HEK293 (cell line): Measurements from ENCODE around the gene DNMT3A.

Experiments used
- CTCF ChIA-PET: fragments of 350-600 bp; formaldehyde crosslinking; extraction: SDS; loops from one replicate; lab custom pipeline; 2021; ENCODE audit warnings: antibody characterized with exemption; lab: Yijun Ruan, JAX
- POLR2A ChIA-PET: fragments of 300-600 bp; formaldehyde crosslinking; extraction: SDS; loops from one replicate; lab custom pipeline; 2020; ENCODE audit warnings: antibody characterized with exemption, inconsistent platforms; lab: Yijun Ruan, JAX
- H3K27ac ChIP-seq: fragments of 200-500 bp; sonication (Bioruptor generic); 2 replicates; pipeline ENCODE4 v1.5.1; 2014; ENCODE audit warnings: low read depth, low read length, control low read depth, inconsistent platforms; ENCODE audit errors: extremely low read depth
- H3K36me3 ChIP-seq, 2 experiments: fragments of 200-500 bp in 1 of 2; sonication (Bioruptor generic) in 1 of 2; 1 replicate in 1 of 2; 2 replicates in 1 of 2; pipeline ENCODE4 v1.5.1; 2014 to 2017; ENCODE audit warnings: inconsistent platforms in 2 of 2, low read length in 2 of 2; ENCODE audit not compliant: control insufficient read depth in 2 of 2, insufficient read depth in 1 of 2
- H3K4me1 ChIP-seq: fragments of 200-500 bp; sonication (Bioruptor generic); 2 replicates; pipeline ENCODE4 v1.5.1; 2014; ENCODE audit warnings: mild to moderate bottlenecking, low read length, inconsistent platforms; ENCODE audit not compliant: control insufficient read depth, insufficient read depth
- H3K4me3 ChIP-seq: 2 replicates; pipeline ENCODE4 v1.5.1; 2011; ENCODE audit warnings: low read depth, mild to moderate bottlenecking, control low read depth, low read length, moderate library complexity
- H3K9me3 ChIP-seq: fragments of 200-500 bp; sonication (Bioruptor generic); 2 replicates; pipeline ENCODE4 v1.5.1; 2014; ENCODE audit warnings: low read depth, low read length, inconsistent platforms; ENCODE audit not compliant: control insufficient read depth, insufficient read depth
- EGR2 ChIP-seq: fragments of 450-650 bp; formaldehyde crosslinking; IDR thresholded peaks from 2 replicates; pipeline ENCODE4 v1.5.1; 2016; ENCODE audit warnings: low read depth, missing biosample characterization, missing genetic modification characterization
- GFI1B ChIP-seq: fragments of 450-650 bp; formaldehyde crosslinking; IDR thresholded peaks from 2 replicates; pipeline ENCODE4 v1.5.1; 2016; ENCODE audit warnings: missing biosample characterization, missing genetic modification characterization
- KLF8 ChIP-seq: fragments of 450-650 bp; formaldehyde crosslinking; IDR thresholded peaks from 2 replicates; pipeline ENCODE4 v1.5.1; 2016; ENCODE audit warnings: missing biosample characterization, missing genetic modification characterization
- PATZ1 ChIP-seq: fragments of 450-650 bp; formaldehyde crosslinking; IDR thresholded peaks from 2 replicates; pipeline ENCODE4 v1.5.1; 2016; ENCODE audit warnings: missing biosample characterization, missing genetic modification characterization
- ZBTB10 ChIP-seq: fragments of 450-650 bp; formaldehyde crosslinking; IDR thresholded peaks from 2 replicates; pipeline ENCODE4 v1.5.1; 2016; ENCODE audit warnings: missing biosample characterization, missing genetic modification characterization
- ZBTB48 ChIP-seq: fragments of 450-650 bp; formaldehyde crosslinking; IDR thresholded peaks from 2 replicates; pipeline ENCODE4 v1.5.1; 2016; ENCODE audit warnings: missing biosample characterization, missing genetic modification characterization
- ZFHX2 ChIP-seq: fragments of 450-650 bp; formaldehyde crosslinking; conservative IDR thresholded peaks from 2 replicates; pipeline ENCODE4 v1.5.1; 2016; ENCODE audit warnings: missing biosample characterization, missing genetic modification characterization
- ZIC2 ChIP-seq: fragments of 450-650 bp; formaldehyde crosslinking; IDR thresholded peaks from 2 replicates; pipeline ENCODE4 v1.5.1; 2016; ENCODE audit warnings: missing biosample characterization, missing genetic modification characterization
- ZNF138 ChIP-seq: fragments of 450-650 bp; formaldehyde crosslinking; IDR thresholded peaks from 2 replicates; pipeline ENCODE4 v1.5.1; 2016; ENCODE audit warnings: missing biosample characterization, missing genetic modification characterization, borderline replicate concordance
- ZNF214 ChIP-seq: fragments of 450-650 bp; formaldehyde crosslinking; IDR thresholded peaks from 2 replicates; pipeline ENCODE4 v1.5.1; 2017; ENCODE audit warnings: missing biosample characterization, mild to moderate bottlenecking, missing genetic modification characterization, borderline replicate concordance
- ZNF239 ChIP-seq: fragments of 450-650 bp; formaldehyde crosslinking; IDR thresholded peaks from 2 replicates; pipeline ENCODE4 v1.5.1; 2016; ENCODE audit warnings: missing biosample characterization, missing genetic modification characterization
- ZNF280C ChIP-seq: fragments of 450-650 bp; formaldehyde crosslinking; IDR thresholded peaks from 2 replicates; pipeline ENCODE4 v1.5.1; 2016; ENCODE audit warnings: missing biosample characterization, missing genetic modification characterization
- ZNF341 ChIP-seq: fragments of 450-650 bp; formaldehyde crosslinking; IDR thresholded peaks from 2 replicates; pipeline ENCODE4; 2016; ENCODE audit warnings: low read depth, missing biosample characterization, missing genetic modification characterization
- ZNF350 ChIP-seq: fragments of 450-650 bp; formaldehyde crosslinking; IDR thresholded peaks from 2 replicates; pipeline ENCODE4 v1.5.0; 2017; ENCODE audit warnings: missing biosample characterization, mild to moderate bottlenecking, missing genetic modification characterization
- ZNF423 ChIP-seq: fragments of 450-650 bp; formaldehyde crosslinking; IDR thresholded peaks from 2 replicates; pipeline ENCODE4 v1.5.1; 2016; ENCODE audit warnings: missing biosample characterization, missing genetic modification characterization
- ZNF513 ChIP-seq: fragments of 450-650 bp; IDR thresholded peaks from 2 replicates; pipeline ENCODE4 v1.5.1; 2018; ENCODE audit warnings: missing biosample characterization, missing genetic modification characterization
- ZNF548 ChIP-seq: fragments of 450-650 bp; formaldehyde crosslinking; IDR thresholded peaks from 2 replicates; pipeline ENCODE4 v1.5.1; 2016; ENCODE audit warnings: missing biosample characterization, missing genetic modification characterization
- ZNF555 ChIP-seq: fragments of 450-650 bp; formaldehyde crosslinking; conservative IDR thresholded peaks from 2 replicates; pipeline ENCODE4 v1.5.1; 2017; ENCODE audit warnings: missing biosample characterization, mild to moderate bottlenecking, missing genetic modification characterization, inconsistent platforms
- ZNF623 ChIP-seq: fragments of 450-650 bp; formaldehyde crosslinking; IDR thresholded peaks from 2 replicates; pipeline ENCODE4 v1.5.1; 2016; ENCODE audit warnings: missing biosample characterization, missing genetic modification characterization
- ZNF624 ChIP-seq: fragments of 450-650 bp; formaldehyde crosslinking; IDR thresholded peaks from 2 replicates; pipeline ENCODE4 v1.5.1; 2017; ENCODE audit warnings: missing biosample characterization, missing genetic modification characterization
- ZNF645 ChIP-seq: fragments of 450-650 bp; formaldehyde crosslinking; IDR thresholded peaks from 2 replicates; pipeline ENCODE4; 2016; ENCODE audit warnings: missing biosample characterization, missing genetic modification characterization
- ZNF654 ChIP-seq: fragments of 450-650 bp; formaldehyde crosslinking; IDR thresholded peaks from 2 replicates; pipeline ENCODE4 v1.5.1; 2016; ENCODE audit warnings: low read depth, missing biosample characterization, missing genetic modification characterization
- ZNF707 ChIP-seq: fragments of 450-650 bp; formaldehyde crosslinking; IDR thresholded peaks from 2 replicates; pipeline ENCODE4 v1.5.1; 2016; ENCODE audit warnings: missing biosample characterization, missing genetic modification characterization
- ZNF792 ChIP-seq: fragments of 450-650 bp; formaldehyde crosslinking; IDR thresholded peaks from 2 replicates; pipeline ENCODE4 v1.5.1; 2016; ENCODE audit warnings: missing biosample characterization, missing genetic modification characterization

Gene DNMT3A

GRCh38 chr2:25373269-25373981, 31.7 kb upstream of the DNMT3A start:
- Histone ChIP-seq H3K27ac (no peak overlapping the region), H3K4me3 (no peak overlapping the region), H3K4me1 (peaks cover 5% of the 10 kb centered on the region), H3K9me3 (no peaks in the 10 kb centered on the region), H3K36me3 (no peaks in the 10 kb centered on the region)
- TF ChIP-seq ZNF645 (tag by site-specific recombination): no peak
- no peak for TF ChIP-seq ZNF707 (tag by site-specific recombination)
- CTCF ChIA-PET: interaction anchor here (2.5 kb wide), 1 partner anchor 11 kb away, joined by 15 read pairs; no protein-coding TSS in a partner anchor
- POLR2A ChIA-PET: no interaction called here

- CTCF ChIA-PET: interaction anchor here (2.5 kb wide), 1 partner anchor 11 kb away, joined by 15 read pairs; no protein-coding TSS in a partner anchor
- POLR2A ChIA-PET: no interaction called here
- H3K4me3 ChIP-seq: no peak overlapping the region
- H3K36me3 ChIP-seq: no peaks in the 10 kb centered on the region
- peaks cover 5% of the 10 kb centered on the region for H3K4me1 ChIP-seq
- no peaks in the 10 kb centered on the region for H3K9me3 ChIP-seq
- no peak overlapping the region for H3K27ac ChIP-seq
- TF ChIP-seq ZNF138 (tag by site-specific recombination) (no peak), PATZ1 (tag by site-specific recombination) (no peak), ZNF513 (no peak), ZIC2 (tag by site-specific recombination) (peak; percentile 55), ZNF792 (tag by site-specific recombination) (no peak), ZNF624 (tag by site-specific recombination) (no peak), ZBTB10 (tag by site-specific recombination) (no peak), ZNF555 (no peak), ZNF239 (tag by site-specific recombination) (no peak), EGR2 (tag by site-specific recombination) (peak; percentile 56), ZNF341 (tag by site-specific recombination) (no peak), ZNF548 (tag by site-specific recombination) (no peak), ZNF654 (tag by site-specific recombination) (no peak), ZNF350 (tag by site-specific recombination) (no peak), ZNF280C (no peak), ZNF423 (tag by site-specific recombination) (no peak), ZBTB48 (tag by site-specific recombination) (no peak), GFI1B (tag by site-specific recombination) (no peak), ZNF214 (tag by site-specific recombination) (no peak), KLF8 (tag by site-specific recombination) (no peak), ZFHX2 (peak; percentile 62), ZNF623 (tag by site-specific recombination) (no peak)
These were observed 30.9 kb upstream of the DNMT3A start for GRCh38 chr2:25372405-25373268.
